Keratinocyte (primary cell): Measurements from ENCODE around the gene MOCS2. TPM values are rescaled to one million over a fixed set of nuclear protein-coding genes. Genes with fewer than 3 reads are reported as not detected.

Experiments
- DNase-seq: peaks from one replicate; pipeline ENCODE4 v3.0.0-alpha.2; 2011; ENCODE audit warnings: low read depth, missing footprints, low spot score
- FAIRE-seq: peaks from 2 replicates; lab custom pipeline; 2011; peaks lifted over from hg19 to GRCh38; lab: Jason Lieb, UNC
- H2AFZ ChIP-seq: 2 replicates; pipeline ENCODE4 v1.6.0; 2012; ENCODE audit warnings: low read length, control low read depth, inconsistent platforms; ENCODE audit not compliant: control insufficient read depth
- H3K27ac ChIP-seq: 2 replicates; pipeline ENCODE4 v1.5.1; 2011; ENCODE audit warnings: low read length; ENCODE audit not compliant: control insufficient read depth, insufficient read depth
- H3K27me3 ChIP-seq: 3 replicates; pipeline ENCODE4 v1.6.0; 2011; ENCODE audit warnings: low read length; ENCODE audit not compliant: control insufficient read depth, insufficient read depth; ENCODE audit errors: extremely low read depth
- H3K36me3 ChIP-seq, 2 experiments: 2 replicates in 1 of 2; 3 replicates in 1 of 2; pipeline ENCODE4 v1.5.1; 2011; ENCODE audit warnings: low read length in 2 of 2, mild to moderate bottlenecking in 1 of 2; ENCODE audit not compliant: control insufficient read depth in 2 of 2, insufficient read depth in 2 of 2; ENCODE audit errors: extremely low read depth in 1 of 2
- H3K4me1 ChIP-seq: 3 replicates; pipeline ENCODE4 v1.5.1; 2011; ENCODE audit warnings: low read length; ENCODE audit not compliant: control insufficient read depth, insufficient read depth; ENCODE audit errors: extremely low read depth
- H3K4me2 ChIP-seq: 3 replicates; pipeline ENCODE4 v1.6.0; 2011; ENCODE audit warnings: low read depth, low read length; ENCODE audit not compliant: control insufficient read depth, insufficient read depth; ENCODE audit errors: extremely low read depth
- H3K4me3 ChIP-seq, 3 experiments: fragments of 200-600 bp in 1 of 3; sonication (generic) in 1 of 3; 2 replicates in 2 of 3; 3 replicates in 1 of 3; pipeline ENCODE4 v1.5.1; 2011 to 2016; ENCODE audit warnings: low read length in 3 of 3, mild to moderate bottlenecking in 3 of 3, control low read depth in 2 of 3, inconsistent platforms in 1 of 3, low read depth in 1 of 3, mixed read lengths in 1 of 3, mixed run types in 1 of 3, moderate library complexity in 1 of 3; ENCODE audit not compliant: control insufficient read depth in 2 of 3, insufficient read depth in 2 of 3; ENCODE audit errors: extremely low read depth in 1 of 3
- H3K79me2 ChIP-seq: 2 replicates; pipeline ENCODE4 v1.6.0; 2012; ENCODE audit warnings: low read length; ENCODE audit not compliant: control insufficient read depth, insufficient read depth
- H3K9ac ChIP-seq: 3 replicates; pipeline ENCODE4 v1.6.0; 2011; ENCODE audit warnings: low read length; ENCODE audit not compliant: control insufficient read depth, insufficient read depth; ENCODE audit errors: extremely low read depth
- H3K9me1 ChIP-seq: 3 replicates; pipeline ENCODE4 v1.6.0; 2011; ENCODE audit warnings: low read length; ENCODE audit not compliant: control insufficient read depth, insufficient read depth; ENCODE audit errors: extremely low read depth
- H3K9me3 ChIP-seq: 2 replicates; pipeline ENCODE4 v1.5.1; 2012; ENCODE audit warnings: low read depth, low read length; ENCODE audit not compliant: control insufficient read depth
- H4K20me1 ChIP-seq: 3 replicates; pipeline ENCODE4 v1.6.0; 2011; ENCODE audit warnings: low read length; ENCODE audit not compliant: control insufficient read depth, insufficient read depth; ENCODE audit errors: extremely low read depth
- CTCF ChIP-seq, 3 experiments: IDR thresholded peaks in 1 of 3; conservative IDR thresholded peaks in 1 of 3; optimal IDR thresholded peaks in 1 of 3; 2 replicates in 2 of 3; 3 replicates in 1 of 3; pipeline versions ENCODE3 to v1.5.1; 2011; ENCODE audit warnings: low read length in 3 of 3, mild to moderate bottlenecking in 3 of 3, moderate library complexity in 2 of 3, control low read depth in 1 of 3, inconsistent platforms in 1 of 3; ENCODE audit not compliant: insufficient read depth in 2 of 3; ENCODE audit errors: extremely low read depth in 1 of 3
- EZH2 ChIP-seq: IDR thresholded peaks from one replicate; pipeline ENCODE4 v1.6.1; 2012; ENCODE audit warnings: inconsistent platforms, mild to moderate bottlenecking, low read length, moderate library complexity
- dilution Hi-C: fragments of 300-500 bp; cut with MboI; formaldehyde crosslinking; loops from one replicate; pipeline ENCODE4 v1.7.0; 2020; ENCODE audit warnings: low sequenced_read_pairs; ENCODE audit not compliant: extremely low pct_ligation_motif_present
- polyA plus RNA-seq, 5 experiments: library from polyadenylated mRNA; depleted of rRNA in 3 of 5; stranded (reverse) in 3 of 5; stranded (forward) in 1 of 5; unstranded in 1 of 5; fragments of >200 nt; gene quantifications; 1 replicate in 1 of 5; 2 replicates in 3 of 5; 3 replicates in 1 of 5; pipeline versions ENCODE4 v1.2.1 to v1.2.3, GENCODE V29; 2011 to 2012; ENCODE audit warnings: missing spikeins in 2 of 5, low read depth in 1 of 5, low replicate concordance in 1 of 5

Gene MOCS2
- polyA plus RNA-seq, 1 donor (not counting 4 experiments of a cell fraction or from before 2014, with no cell fraction given) = 54.3 TPM

- Histone ChIP-seq H3K9me1 (no peaks in the 10 kb centered on the region), H4K20me1 (no peaks in the 10 kb centered on the region), H3K9me3 (no peaks in the 10 kb centered on the region), H3K4me1 (peaks cover 10% of the 10 kb centered on the region), H3K27me3 (no peaks in the 10 kb centered on the region), H3K79me2 (no peaks in the 10 kb centered on the region), H3K4me2 (no peak overlapping the region), H3K36me3 (no peaks in the 10 kb centered on the region), H3K27ac (no peak overlapping the region), H2AFZ (no peak overlapping the region), H3K4me3 (no peak overlapping the region), H3K9ac (no peak overlapping the region)
- TF ChIP-seq CTCF (optimal IDR thresholded peaks at IDR 0.05 in 1 of 3, IDR thresholded peaks at IDR 0.05 in 1 of 3, conservative IDR thresholded peaks at IDR 0.05 in 1 of 3; ENCODE audit: extremely low read depth in 1 of 3, insufficient read depth in 2 of 3, low read length in 3 of 3) (no peak), EZH2 (no peak)
- FAIRE-seq (peak; percentile 88), DNase-seq (no peak)
- dilution Hi-C loops = no loop called here
Measured at GRCh38 chr5:53126521-53126920, 17.0 kb upstream of the MOCS2 start.

- H2AFZ ChIP-seq = no peak overlapping the region
- H3K9ac ChIP-seq = no peak overlapping the region
- dilution Hi-C loops = no loop called here
- H3K9me1 ChIP-seq = no peaks in the 10 kb centered on the region
- no peak overlapping the region for H3K4me3 ChIP-seq
- H3K27me3 ChIP-seq = no peaks in the 10 kb centered on the region
- FAIRE-seq = no peak
- DNase-seq = no peak
- H3K4me1 ChIP-seq = peaks cover 10% of the 10 kb centered on the region
- H4K20me1 ChIP-seq = no peaks in the 10 kb centered on the region
- no peaks in the 10 kb centered on the region for H3K36me3 ChIP-seq
- TF ChIP-seq EZH2 (no peak), CTCF (optimal IDR thresholded peaks at IDR 0.05 in 1 of 3, IDR thresholded peaks at IDR 0.05 in 1 of 3, conservative IDR thresholded peaks at IDR 0.05 in 1 of 3; ENCODE audit: extremely low read depth in 1 of 3, insufficient read depth in 2 of 3, low read length in 3 of 3) (peak in 1 of 3 experiments; percentile 2)
- H3K9me3 ChIP-seq = no peaks in the 10 kb centered on the region
- H3K27ac ChIP-seq = no peak overlapping the region
- no peaks in the 10 kb centered on the region for H3K79me2 ChIP-seq
- no peak overlapping the region for H3K4me2 ChIP-seq
Measured at GRCh38 chr5:53123702-53124101, 14.1 kb upstream of the MOCS2 start.
